ENCODE results near the gene BSG. TPM values are rescaled to one million over a fixed set of nuclear protein-coding genes. Genes with fewer than 3 reads are reported as not detected.

BSG gene
- total and polyA plus RNA-seq, 9 of the 15 experiments (the other 6 are each of a cell fraction or from before 2014, with no cell fraction given) = 4.6 to 495 (median 187) TPM

GRCh38 chr19:597406-598315 lies 25.3 kb downstream of the BSG start (continued):
- TF ChIP-seq ZNF512 (tag; IDR thresholded peaks at IDR 0.05) = no peak
- no peak for TF ChIP-seq MTF1 (CRISPR knock-in tag; IDR thresholded peaks at IDR 0.05; ENCODE audit: borderline replicate concordance)
- peak; percentile 35; the same call in 1 of the 2 replicates for TF ChIP-seq ZNF609 (CRISPR knock-in tag; IDR thresholded peaks at IDR 0.05; ENCODE audit: borderline replicate concordance)
- TF ChIP-seq SIRT6 (IDR thresholded peaks at IDR 0.05; ENCODE audit: low read depth, low read length) = no peak
- no peak for TF ChIP-seq ETV5 (CRISPR knock-in tag; IDR thresholded peaks at IDR 0.05; ENCODE audit: low read depth)
- TF ChIP-seq ZNF740 (CRISPR knock-in tag; IDR thresholded peaks at IDR 0.05) = no peak
- no peak for TF ChIP-seq ZNF740 (tag; IDR thresholded peaks at IDR 0.05)
- no peak for TF ChIP-seq RFX5 (IDR thresholded peaks at IDR 0.05; ENCODE audit: low read depth, low read length)
- peak; percentile 64; the same call in 1 of the 2 replicates for TF ChIP-seq ZNF511 (CRISPR knock-in tag; IDR thresholded peaks at IDR 0.05)
- no peak for TF ChIP-seq SMAD3 (CRISPR knock-in tag; conservative IDR thresholded peaks at IDR 0.05)
- TF ChIP-seq ZBTB8A (IDR thresholded peaks at IDR 0.05; ENCODE audit: partially characterized antibody) = no peak
- TF ChIP-seq ZNF140 (CRISPR knock-in tag; IDR thresholded peaks at IDR 0.05) = 0 out of 2 replicates have a peak, but pooled peaks have one; percentile 10
- TF ChIP-seq DLX4 (CRISPR knock-in tag; IDR thresholded peaks at IDR 0.05) = no peak
- no peak for TF ChIP-seq ZNF830 (CRISPR knock-in tag; IDR thresholded peaks at IDR 0.05)
- TF ChIP-seq MEF2D (tag; conservative IDR thresholded peaks at IDR 0.05; ENCODE audit: low read depth) = no peak
- no peak for TF ChIP-seq ZNF184 (CRISPR knock-in tag; IDR thresholded peaks at IDR 0.05)
- TF ChIP-seq ZNF143 (CRISPR knock-in tag; IDR thresholded peaks at IDR 0.05) = 0 out of 2 replicates have a peak, but pooled peaks have one; percentile 26
- no peak for TF ChIP-seq SUPT5H (IDR thresholded peaks at IDR 0.05)
